GM21737 (cell line): ENCODE data around the gene MAP3K3.

ENCODE experiments used
- ATAC-seq: cut with Tn5 transposase; IDR thresholded peaks from one replicate; pipeline ENCODE4 v1.9.1; 2021; ENCODE audit warnings: mild to moderate bottlenecking, moderate library complexity; ENCODE audit not compliant: unreplicated experiment

The MAP3K3 gene

DNA sequence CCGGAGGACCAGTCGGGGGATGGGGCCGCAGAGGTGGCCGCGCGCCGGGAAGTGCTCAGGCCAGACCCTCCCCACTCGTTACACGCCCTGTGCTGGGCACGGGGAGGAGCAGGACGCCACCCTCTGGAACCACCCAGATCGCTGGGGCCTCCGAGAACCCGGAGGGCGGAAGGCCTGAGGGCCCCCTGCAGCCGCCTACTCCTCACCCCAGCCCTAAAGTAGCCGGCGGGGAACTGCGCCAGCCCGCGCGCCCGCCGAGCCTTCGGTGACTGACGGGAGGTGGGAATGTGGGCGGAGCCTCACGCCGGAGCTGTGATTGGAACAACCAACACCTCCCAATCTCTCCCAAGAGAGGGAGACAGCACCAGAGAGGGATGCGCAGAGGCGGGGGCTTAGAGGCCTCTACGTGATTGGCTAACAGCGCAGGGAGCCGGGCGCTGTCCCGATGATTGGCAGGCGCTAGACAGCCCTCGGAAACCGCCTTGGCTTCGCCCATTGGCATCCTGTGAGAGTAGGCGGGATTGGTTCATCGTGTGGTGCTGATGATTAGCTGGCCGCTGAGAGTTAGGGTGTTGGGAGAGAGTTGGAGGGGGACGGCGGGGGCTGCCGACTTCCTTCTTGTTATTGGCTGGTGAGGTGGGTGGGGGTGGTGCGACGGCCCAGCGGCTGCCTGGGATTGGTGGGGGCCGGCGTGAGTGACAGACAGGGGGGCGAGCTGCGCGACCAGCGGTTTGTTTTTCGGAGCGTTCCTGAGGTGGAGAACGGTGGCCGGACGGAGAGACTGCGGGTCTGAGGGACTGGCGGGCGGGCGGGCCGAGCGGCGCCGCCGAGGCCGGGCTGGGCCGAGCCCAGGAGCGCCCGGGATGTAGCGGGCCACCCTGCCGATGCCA lies at the start of gene MAP3K3:
MAP3K3 (plus strand) TSS at position 734 of the 890 bp plus-strand sequence. CDS start 343 bp downstream, outside the sequence.
- peak; percentile 88 for ATAC-seq

DNA sequence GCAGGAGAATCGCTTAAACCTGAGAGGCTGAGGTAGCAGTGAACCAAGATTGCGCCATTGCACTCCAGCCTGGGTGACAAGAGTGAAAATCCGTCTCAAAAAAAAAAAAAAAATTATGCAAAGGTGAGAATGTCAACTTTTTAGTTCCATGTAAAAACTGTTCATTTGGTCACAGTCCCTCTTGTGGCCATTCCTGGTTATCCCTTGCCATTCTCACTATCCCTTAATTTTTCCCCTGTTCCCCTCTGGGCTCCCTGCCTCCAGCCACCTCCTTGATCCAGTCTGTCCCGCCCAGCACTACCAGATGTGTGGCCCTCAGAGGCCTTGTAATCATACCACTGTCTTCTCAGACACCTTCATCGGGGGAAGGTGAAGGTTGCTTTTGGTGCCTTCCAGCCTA lies 48.6 kb upstream of the MAP3K3 start:
- ATAC-seq, result no peak

DNA sequence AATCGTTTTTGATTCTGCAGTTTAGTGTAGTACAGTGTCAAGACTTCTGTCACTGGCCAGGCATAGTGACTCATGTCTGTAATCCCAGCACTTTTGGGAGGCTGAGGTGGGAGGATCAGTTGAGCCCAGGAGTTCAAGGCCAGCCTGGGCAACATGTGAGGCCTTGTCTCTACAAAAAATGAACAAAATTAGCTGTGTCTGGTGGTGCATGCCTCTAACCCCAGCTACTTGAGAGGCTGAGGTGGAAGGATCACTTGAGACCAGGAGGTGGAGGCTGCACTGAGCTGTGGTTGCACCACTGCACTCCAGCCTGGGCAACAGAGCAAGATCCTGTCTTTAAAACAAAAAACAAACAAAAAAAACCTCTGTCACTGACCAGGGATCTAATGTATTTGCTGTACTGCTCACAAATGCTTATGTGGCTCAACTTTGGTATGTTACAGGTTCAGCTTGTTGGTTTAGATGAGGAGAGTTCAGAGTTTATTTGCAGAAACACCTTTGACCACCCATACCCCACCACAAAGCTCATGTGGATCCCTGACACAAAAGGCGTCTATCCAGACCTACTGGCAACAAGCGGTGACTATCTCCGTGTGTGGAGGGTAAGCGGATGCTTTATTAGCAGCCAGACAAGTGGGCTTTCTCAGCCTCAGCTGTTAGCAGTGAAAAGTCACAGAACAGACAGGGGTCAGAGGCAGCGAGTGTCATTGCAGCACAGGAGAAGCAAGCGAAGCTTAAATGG lies 44.0 kb upstream of the MAP3K3 start:
- no peak for ATAC-seq

DNA sequence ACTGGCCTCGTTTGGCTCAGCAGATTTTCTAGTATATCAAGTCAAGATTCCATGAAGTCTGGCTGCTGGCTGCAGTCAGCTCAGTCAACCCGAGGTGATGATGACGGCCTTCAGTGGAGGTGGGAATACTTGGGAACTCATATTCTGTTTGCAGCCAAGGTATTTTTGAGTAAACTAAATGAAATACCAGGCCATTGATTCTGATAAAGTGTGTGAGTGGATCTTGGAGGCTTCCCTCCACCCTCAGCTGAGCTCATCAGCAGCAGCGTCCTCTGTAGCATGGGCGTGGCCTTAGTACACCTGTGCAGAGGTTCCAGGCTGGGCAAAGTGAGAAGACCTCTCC lies 43.5 kb upstream of the MAP3K3 start:
- no peak for ATAC-seq

DNA sequence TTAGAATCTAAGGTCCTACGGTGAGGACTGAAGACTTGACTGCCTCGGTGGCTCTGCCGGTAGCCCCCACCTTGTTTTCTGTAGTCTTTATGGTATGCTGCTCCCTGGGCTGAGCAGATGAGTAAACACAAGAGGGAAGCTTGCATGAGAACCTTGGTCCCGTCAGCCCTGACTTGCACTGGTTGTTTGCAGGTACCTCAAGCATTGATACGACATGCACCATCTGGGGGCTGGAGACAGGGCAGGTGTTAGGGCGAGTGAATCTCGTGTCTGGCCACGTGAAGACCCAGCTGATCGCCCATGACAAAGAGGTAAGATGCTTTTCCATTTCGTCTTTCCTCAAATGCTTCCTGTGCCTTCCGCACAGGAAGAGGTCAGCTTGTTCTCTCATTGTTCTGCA lies 42.6 kb upstream of the MAP3K3 start:
- ATAC-seq, result no peak

DNA sequence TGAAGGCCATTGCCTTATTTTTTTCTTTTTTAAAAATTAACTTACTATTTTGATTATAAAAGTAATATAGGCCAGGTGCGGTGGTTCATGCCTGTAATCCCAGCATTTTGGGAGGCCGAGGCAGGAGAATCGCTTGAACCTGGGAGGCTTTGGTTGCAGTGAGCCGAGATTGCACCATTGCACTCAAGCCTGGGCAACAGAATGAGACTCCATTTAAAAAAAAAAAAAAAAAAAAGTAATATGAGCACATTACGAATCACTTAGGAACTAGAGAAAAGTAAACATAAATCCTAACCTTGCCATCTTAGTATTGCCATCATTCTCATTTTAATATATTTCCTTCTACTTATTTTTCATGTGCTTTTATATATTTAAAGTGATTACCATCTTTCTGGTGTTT lies 34.4 kb upstream of the MAP3K3 start:
- no peak for ATAC-seq

DNA sequence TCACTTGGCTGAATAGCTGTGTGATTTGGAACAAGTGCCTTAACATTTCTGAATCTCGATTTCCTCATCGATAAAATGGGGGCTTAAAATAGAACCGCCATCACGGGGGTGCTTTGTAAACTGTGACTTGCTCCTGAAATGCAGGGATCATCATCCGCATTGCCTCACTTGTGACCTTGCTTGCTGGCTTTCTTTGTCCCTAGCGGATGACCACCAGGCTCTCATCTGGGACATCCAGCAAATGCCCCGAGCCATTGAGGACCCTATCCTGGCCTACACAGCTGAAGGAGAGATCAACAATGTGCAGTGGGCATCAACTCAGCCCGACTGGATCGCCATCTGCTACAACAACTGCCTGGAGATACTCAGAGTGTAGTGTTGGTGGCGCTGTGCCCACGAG lies 33.4 kb upstream of the MAP3K3 start:
- ATAC-seq, result no peak

DNA sequence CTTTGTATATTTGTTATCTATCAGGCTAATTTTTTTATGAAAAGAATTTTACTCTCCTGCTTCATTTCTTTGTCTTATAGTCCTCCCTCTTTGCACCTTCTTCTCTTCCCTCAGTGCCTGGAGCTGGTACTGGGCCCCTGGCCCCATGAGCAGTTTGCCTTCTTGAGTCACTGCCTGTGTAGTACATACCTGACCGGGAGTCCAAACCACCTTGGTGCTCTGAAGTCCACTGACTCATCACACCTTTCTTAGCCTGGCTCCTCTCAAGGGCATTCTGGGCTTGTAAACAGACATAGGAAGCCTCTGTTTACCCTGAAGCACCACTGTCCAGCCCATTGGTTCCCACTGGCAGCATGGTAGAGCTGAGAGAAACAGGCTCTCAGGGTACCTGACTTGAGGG lies 32.6 kb upstream of the MAP3K3 start:
- no peak for ATAC-seq

DNA sequence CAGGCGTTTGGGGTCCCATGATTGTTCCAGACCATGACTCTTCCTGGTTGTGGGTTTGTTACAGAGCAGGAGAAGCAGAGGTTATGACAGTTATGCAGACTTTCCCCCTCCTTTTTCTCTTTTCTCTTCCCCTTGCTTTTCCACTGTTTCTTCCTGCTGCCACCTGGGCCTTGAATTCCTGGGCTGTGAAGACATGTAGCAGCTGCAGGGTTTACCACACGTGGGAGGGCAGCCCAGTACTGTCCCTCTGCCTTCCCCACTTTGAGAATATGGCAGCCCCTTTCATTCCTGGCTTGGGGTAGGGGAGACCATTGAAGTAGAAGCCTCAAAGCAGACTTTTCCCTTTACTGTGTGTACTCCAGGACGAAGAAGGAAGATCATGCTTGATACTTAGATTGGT lies 29.4 kb upstream of the MAP3K3 start:
- ATAC-seq, result no peak

DNA sequence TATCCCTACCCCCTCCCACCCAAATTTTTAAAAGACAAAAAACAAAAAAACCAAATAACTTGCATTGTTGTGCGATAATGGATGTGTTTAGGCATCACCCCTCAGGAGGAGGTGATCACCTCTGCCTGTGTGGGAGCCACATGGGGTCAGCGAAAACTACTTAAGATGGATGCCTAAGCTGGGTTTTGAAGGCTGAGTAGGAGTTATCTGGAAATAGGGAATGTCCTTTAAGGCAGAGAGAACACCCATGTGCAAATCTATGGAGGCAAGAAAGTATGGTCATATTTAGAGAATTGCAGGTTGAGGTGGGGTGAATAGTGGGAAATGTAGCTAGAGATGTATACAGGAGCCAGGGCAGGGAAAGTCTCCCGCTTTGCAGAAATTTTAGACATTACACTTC lies 27.1 kb upstream of the MAP3K3 start:
- no peak for ATAC-seq

DNA sequence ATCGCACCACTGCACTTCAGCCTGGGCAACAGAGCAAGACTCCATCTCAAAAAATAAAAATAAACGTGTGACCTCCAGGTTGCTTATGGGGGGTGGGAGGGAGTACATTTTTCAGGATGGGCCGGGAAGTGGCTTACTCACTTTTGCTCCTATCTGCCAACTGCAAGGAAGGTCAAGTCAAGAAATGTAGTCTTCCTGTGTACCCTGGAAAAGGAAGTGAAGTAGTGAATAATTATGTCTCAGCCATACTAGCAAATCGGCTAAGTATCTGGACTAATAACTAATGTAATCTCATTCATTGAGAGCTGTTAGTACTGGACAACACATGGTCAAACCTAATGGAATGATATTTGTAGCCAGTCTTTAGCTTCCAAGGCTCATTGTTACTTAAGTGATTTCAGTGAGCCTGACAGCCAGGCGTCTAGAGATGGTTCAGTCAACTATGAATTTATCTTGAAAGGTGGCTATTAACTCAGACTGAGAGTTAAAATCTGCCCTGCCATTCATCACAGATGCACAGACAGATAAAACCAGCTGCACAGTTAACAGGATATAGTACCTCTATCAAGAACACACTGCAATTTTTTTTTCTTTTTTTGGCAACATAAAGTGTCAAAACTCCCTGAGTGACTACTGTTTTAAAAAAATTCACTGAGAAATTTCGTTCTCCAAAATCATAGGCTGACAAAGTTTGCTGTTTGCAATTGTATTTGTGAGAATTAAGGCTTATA lies 25.2 kb upstream of the MAP3K3 start:
- ATAC-seq, result no peak

DNA sequence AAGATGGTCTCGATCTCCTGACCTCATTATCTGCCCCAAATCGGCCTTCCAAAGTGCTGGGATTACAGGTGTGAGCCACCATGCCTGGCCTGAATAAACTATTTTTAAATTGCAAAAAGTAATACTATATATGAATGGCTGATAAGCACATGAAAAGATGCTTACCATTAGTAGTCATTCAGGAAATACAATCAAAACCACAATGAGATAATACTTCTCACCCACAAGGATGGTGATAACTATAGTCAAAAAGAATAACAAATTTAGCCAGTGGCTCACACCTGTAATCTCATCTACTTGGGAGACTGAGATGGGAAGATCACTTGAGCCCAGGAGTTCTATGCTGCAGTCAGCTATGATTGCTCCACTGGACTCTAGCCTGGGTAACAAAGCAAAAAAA lies 23.9 kb upstream of the MAP3K3 start:
- no peak for ATAC-seq

DNA sequence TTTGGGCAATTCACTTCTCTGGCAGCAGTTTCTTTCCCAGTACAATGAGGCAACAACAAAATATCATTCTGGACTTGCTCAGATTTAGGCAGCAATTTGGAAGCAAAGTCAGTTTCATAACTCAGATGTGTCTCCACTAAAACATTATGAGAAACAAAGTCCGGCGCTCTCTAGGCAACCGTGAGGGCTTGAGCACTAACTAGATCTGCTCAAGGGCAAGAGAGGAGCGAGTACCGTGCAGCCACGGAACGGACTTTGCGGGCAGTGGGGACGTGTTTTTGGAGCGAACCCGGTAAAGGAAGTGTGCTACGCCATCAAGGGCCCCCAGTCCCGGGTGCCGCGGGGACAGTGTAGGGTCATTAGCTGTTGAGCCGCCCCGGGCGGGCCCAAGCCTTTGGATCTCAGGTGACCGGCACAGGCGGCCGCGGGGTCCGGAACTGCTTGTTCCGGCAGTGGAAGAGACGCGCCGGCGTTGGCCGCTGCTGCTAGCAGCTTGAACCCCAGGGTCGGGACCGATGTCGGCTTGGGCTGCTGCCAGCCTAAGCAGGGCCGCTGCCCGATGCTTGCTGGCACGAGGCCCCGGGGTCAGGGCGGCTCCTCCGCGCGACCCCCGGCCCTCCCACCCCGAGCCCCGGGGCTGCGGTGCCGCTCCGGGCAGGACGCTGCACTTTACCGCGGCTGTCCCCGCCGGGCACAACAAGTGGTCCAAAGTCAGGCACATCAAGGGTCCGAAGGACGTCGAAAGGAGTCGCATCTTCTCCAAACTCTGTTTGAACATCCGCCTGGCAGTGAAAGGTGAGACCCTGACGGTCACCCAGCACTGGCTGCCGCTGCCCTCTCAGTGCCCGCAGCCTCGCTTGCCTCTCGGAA lies 21.4 kb upstream of the MAP3K3 start, which contains the start of gene TACO1:
TACO1 (plus strand) TSS at position 327 of the 870 bp plus-strand sequence; CDS start at position 516, 189 bp downstream.
- peak; percentile 93 for ATAC-seq

DNA sequence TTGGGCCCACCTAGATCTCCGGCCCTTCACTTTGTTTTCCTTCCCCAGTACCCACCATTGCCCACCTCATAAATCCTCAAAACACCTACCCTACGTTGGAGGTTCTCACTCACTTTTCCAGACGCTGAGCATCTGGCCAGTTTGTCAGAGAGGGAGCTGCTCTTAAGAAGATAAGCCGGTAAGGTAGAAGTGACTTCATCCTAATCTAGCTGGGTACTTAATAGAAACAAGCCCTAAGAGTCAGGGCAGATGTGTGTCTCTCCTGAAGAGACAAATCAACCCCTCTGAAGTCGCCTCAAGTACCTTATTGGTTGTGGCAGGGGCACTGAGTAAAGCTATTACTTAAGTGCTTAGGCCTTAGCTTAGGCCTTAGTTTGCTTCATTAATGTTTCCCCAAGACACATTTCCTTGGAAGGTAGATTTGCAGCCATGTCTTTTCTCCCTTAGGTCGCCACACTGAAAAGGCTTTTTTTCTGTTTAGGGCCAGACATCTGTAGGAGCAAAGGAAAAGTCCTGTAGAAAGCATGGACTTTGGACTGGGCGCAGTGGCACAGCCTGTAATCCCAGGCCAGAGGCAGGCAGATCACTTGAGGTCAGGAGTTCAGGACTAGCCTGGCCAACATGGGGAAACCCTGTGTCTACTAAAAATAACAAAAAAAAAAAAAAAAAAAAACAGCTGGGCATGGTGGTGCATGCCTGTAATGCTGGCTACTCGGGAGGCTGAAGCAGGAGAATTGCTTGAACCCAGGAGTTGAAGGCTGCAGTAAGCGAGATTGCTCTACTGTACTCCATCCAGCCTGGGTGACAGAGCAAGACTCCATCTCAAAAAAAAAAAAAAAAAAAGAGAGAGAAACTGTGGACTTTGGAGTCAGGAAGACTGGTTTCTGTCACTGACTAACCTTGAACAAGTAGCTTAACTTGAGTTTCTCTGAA lies 20.5 kb upstream of the MAP3K3 start:
- no peak for ATAC-seq

DNA sequence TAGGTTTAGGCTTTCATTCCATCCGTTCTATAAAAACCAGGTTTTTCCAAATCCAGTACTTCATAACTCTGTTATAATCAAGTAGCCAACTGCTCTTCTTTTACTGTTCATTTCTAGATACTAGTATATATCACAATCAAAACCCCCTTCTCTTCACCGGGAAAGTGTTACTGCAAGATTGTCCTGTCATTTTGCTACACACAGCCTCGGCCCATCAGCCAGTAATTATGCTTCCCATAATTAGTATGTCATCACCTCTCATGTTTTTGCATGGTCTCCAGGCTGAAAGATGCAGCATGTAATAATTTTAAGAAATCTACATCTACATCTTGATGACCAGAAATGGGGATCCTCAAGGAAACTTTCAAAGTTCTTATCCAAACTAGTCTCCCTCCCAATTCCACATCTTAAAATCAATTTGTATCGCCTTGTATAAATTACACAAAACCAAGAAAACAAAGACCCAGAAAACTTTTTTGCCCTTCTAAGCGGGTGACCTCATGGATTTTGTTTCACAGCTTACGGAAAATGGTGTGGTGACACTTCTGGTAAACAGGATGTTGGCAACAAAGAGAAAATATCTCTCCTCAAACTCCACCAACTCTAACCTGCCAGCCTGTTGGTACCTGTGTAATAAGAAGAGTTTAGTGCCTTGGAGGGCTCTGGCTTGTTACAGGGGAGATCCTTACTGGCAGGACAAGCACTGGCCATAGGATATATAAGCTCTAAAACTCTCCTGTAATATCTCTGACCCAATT lies 12.2 kb upstream of the MAP3K3 start:
- no peak for ATAC-seq

DNA sequence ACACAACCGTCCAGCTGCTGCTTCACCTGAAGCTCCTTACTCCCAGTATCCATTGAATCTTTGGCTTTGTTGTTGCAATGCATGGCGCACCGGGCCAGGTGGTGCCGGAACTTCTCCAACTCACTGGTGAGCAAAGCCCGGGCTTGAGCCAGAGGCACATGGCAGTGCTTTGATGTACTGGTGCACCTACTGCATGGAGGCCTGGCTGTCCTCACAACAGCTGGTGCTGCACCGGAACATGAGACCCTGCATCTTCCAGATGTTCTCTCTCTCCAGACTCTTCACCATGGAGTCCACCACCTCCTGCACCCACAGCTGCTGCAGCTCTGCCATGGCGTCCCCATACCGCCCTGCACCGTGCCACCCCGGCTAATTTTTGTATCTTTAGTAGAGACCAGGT lies 11.4 kb upstream of the MAP3K3 start:
- no peak for ATAC-seq

DNA sequence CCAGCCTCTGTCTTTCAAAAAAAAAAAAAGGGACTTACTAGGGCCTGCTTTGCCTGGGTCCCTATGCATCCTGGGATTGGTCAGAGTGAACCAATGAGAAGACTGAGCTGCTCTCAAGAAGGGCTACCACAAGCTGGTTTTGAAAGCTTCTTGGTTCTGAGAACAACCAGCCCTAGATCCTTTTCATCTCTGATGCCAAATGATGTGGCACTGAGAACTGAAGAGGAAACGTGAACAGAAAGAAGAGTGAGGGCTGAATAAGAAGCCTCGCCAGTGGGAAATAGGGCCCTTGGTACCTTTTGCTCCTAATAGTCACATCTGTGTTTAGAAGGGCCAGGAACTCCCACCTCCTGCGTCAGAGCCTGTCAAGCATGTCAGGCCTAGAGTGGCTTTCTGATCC lies 10.9 kb upstream of the MAP3K3 start:
- ATAC-seq, result no peak

DNA sequence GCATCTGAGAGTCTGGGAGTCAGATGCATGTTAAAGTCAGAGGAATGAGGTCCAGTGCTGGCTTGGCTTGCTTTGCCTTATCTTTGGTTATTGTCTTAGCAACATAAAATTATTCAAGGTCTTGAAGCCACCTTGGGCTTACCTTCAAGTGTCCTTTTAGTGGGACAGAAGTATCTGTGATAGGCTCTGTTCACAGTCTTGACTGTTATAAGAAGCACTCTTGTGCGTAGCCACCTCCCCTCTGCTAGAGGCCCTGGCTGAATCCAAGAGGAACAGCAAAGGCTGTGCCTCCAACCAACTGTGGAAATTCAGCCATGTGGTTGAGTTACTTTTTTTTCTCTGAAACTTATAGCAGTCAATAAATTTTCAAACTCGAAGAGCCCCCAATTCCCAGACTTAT lies 8.6 kb upstream of the MAP3K3 start:
- no peak for ATAC-seq

DNA sequence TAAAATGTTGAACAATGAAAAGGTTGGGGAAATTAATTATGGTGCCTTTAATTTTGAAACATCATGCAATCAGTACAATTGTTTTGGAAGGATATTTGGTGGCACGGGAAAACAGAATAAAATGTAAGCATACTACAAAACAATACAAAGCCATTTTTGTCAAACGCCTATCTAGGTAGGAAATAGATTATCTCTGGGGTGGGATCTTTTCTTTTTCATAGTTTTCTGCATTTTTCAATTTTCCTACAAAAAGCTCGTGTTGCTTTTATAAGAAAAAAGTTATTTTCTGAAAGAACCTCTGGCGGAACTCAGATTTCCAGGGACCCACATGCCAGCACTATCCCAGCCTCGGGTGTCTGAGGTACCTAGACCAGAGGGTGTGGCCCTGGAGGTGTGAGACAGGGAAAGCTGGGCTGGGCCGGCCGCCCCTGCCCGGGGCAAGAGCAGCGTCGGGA lies 961 bp upstream of the MAP3K3 start:
- no peak for ATAC-seq
